GM06990 (cell line): ENCODE results near the gene EFR3B.

ENCODE experiments used
- DNase-seq: peaks from one replicate; pipeline ENCODE4 v3.0.0-alpha.2; 2011; ENCODE audit not compliant: insufficient read length; ENCODE audit errors: extremely low read depth
- H3K27me3 ChIP-seq: replicated peaks from 2 replicates; pipeline ENCODE4 v1.6.0; 2011; ENCODE audit warnings: low read length; ENCODE audit not compliant: control insufficient read depth, insufficient read depth
- H3K36me3 ChIP-seq: 2 replicates; pipeline ENCODE4 v1.5.1; 2011; ENCODE audit warnings: low read length; ENCODE audit not compliant: control insufficient read depth, insufficient read depth
- H3K4me3 ChIP-seq: replicated peaks from 2 replicates; pipeline ENCODE4 v1.5.1; 2011; ENCODE audit warnings: low read depth, mild to moderate bottlenecking, control low read depth, low read length
- CTCF ChIP-seq: IDR thresholded peaks from 2 replicates; pipeline ENCODE4 v1.5.1; 2011; ENCODE audit warnings: low read length, control low read depth, mild to moderate bottlenecking, inconsistent platforms; ENCODE audit not compliant: insufficient read depth, poor library complexity, severe bottlenecking

The EFR3B gene

GRCh38 chr2:25036221-25036559, 5.7 kb upstream of the EFR3B start:
- TF ChIP-seq CTCF = no peak
- no peaks in the 10 kb centered on the region; the same call in none of the 2 replicates for H3K27me3 ChIP-seq
- no peaks in the 10 kb centered on the region for H3K36me3 ChIP-seq
- DNase-seq = no peak
- H3K4me3 ChIP-seq = no peak overlapping the region

- H3K27me3 ChIP-seq = no peaks in the 10 kb centered on the region; the same call in none of the 2 replicates
- no peak overlapping the region for H3K4me3 ChIP-seq
- H3K36me3 ChIP-seq = no peaks in the 10 kb centered on the region
- no peak for DNase-seq
- TF ChIP-seq CTCF = no peak
Measured at GRCh38 chr2:25039126-25039525, 2.8 kb upstream of the EFR3B start.

- peak overlapping the region; percentile 54 for H3K4me3 ChIP-seq
- DNase-seq = no peak
- TF ChIP-seq CTCF = no peak
- H3K27me3 ChIP-seq = no peaks in the 10 kb centered on the region; the same call in 1 of the 2 replicates
- H3K36me3 ChIP-seq = no peaks in the 10 kb centered on the region
Measured at GRCh38 chr2:25041307-25041927, 459 bp upstream of the EFR3B start.

GRCh38 chr2:25042321-25043240, 705 bp downstream of the EFR3B start:
- peak; percentile 39 for DNase-seq
- no peak for TF ChIP-seq CTCF

GRCh38 chr2:25043241-25043867, 1.5 kb downstream of the EFR3B start:
- Histone ChIP-seq H3K27me3 (no peaks in the 10 kb centered on the region), H3K4me3 (peak overlapping the region; percentile 79), H3K36me3 (no peaks in the 10 kb centered on the region)
- DNase-seq = no peak
- TF ChIP-seq CTCF = no peak

More at GRCh38 chr2:25042321-25043240, 705 bp downstream of the EFR3B start:
- no peaks in the 10 kb centered on the region for H3K36me3 ChIP-seq
- H3K4me3 ChIP-seq = peak overlapping the region; percentile 79
- H3K27me3 ChIP-seq = no peaks in the 10 kb centered on the region
